H7 (cell line): ENCODE results near the gene RPS14. TPM values are rescaled to one million over a fixed set of nuclear protein-coding genes. Genes with fewer than 3 reads are reported as not detected.

ENCODE experiments used
- DNase-seq: peaks from one replicate; pipeline ENCODE4 v3.0.0; 2012
- H3K27me3 ChIP-seq: 2 replicates; pipeline ENCODE4 v1.6.0; 2011; ENCODE audit warnings: mild to moderate bottlenecking, low read length; ENCODE audit not compliant: control insufficient read depth, insufficient read depth
- H3K36me3 ChIP-seq: replicated peaks from 2 replicates; pipeline ENCODE4 v1.5.1; 2011; ENCODE audit warnings: low read length; ENCODE audit not compliant: control insufficient read depth, insufficient read depth
- H3K4me3 ChIP-seq: 2 replicates; pipeline ENCODE4 v1.5.1; 2011; ENCODE audit warnings: low read depth, mild to moderate bottlenecking, control low read depth, low read length, moderate library complexity; ENCODE audit not compliant: insufficient read depth
- total RNA-seq: library from RNA; depleted of rRNA; stranded (reverse); fragments of >200 nt; shearing (Covaris generic); gene quantifications from 2 replicates; pipeline ENCODE4 v1.2.3, GENCODE V29; 2014

The RPS14 gene
- total RNA-seq, 1 experiment from 2014 or later, result 3,255 TPM

GRCh38 chr5:150444770-150445169 is 4.8 kb downstream of the RPS14 start:
- peaks cover 50% of the 10 kb centered on the region for H3K36me3 ChIP-seq

GRCh38 chr5:150443242-150444075 is 6.1 kb downstream of the RPS14 start:
- H3K36me3 ChIP-seq, result peaks cover 48% of the 10 kb centered on the region
- DNase-seq, result no peak
- no peak overlapping the region for H3K4me3 ChIP-seq
- H3K27me3 ChIP-seq, result no peaks in the 10 kb centered on the region

More at GRCh38 chr5:150444770-150445169, 4.8 kb downstream of the RPS14 start:
- no peak for DNase-seq
- no peaks in the 10 kb centered on the region; the same call in 1 of the 2 replicates for H3K27me3 ChIP-seq
- no peak overlapping the region for H3K4me3 ChIP-seq

- no peaks in the 10 kb centered on the region for H3K27me3 ChIP-seq
- no peak for DNase-seq
- H3K36me3 ChIP-seq, result peaks cover 41% of the 10 kb centered on the region
- H3K4me3 ChIP-seq, result no peak overlapping the region
Measured at GRCh38 chr5:150442699-150443080, 6.8 kb downstream of the RPS14 start.

GRCh38 chr5:150441813-150442698 is 7.5 kb downstream of the RPS14 start:
- no peaks in the 10 kb centered on the region for H3K27me3 ChIP-seq
- peaks cover 35% of the 10 kb centered on the region for H3K36me3 ChIP-seq
- no peak overlapping the region for H3K4me3 ChIP-seq
- peak; percentile 69 for DNase-seq

- DNase-seq, result peak; percentile 71
- Histone ChIP-seq H3K4me3 (no peak overlapping the region), H3K36me3 (peaks cover 26% of the 10 kb centered on the region), H3K27me3 (no peaks in the 10 kb centered on the region)
Measured at GRCh38 chr5:150440948-150441812, 8.4 kb downstream of the RPS14 start.

- H3K27me3 ChIP-seq, result no peaks in the 10 kb centered on the region
- peaks cover 6% of the 10 kb centered on the region for H3K36me3 ChIP-seq
- H3K4me3 ChIP-seq, result no peak overlapping the region
- DNase-seq, result peak; percentile 81
Measured at GRCh38 chr5:150438873-150439546, 10.5 kb downstream of the RPS14 start.

GRCh38 chr5:150436141-150436680 is 13.3 kb downstream of the RPS14 start:
- Histone ChIP-seq H3K4me3 (no peak overlapping the region), H3K36me3 (no peaks in the 10 kb centered on the region), H3K27me3 (no peaks in the 10 kb centered on the region)
- DNase-seq, result peak; percentile 90

- Histone ChIP-seq H3K4me3 (no peak overlapping the region), H3K36me3 (no peaks in the 10 kb centered on the region), H3K27me3 (no peaks in the 10 kb centered on the region)
- no peak for DNase-seq
Measured at GRCh38 chr5:150434464-150434863, 15.1 kb downstream of the RPS14 start.

- no peak for DNase-seq
- Histone ChIP-seq H3K36me3 (no peaks in the 10 kb centered on the region), H3K4me3 (no peak overlapping the region), H3K27me3 (no peaks in the 10 kb centered on the region)
Measured at GRCh38 chr5:150431574-150431973, 18.0 kb downstream of the RPS14 start.

GRCh38 chr5:150431048-150431447 is 18.5 kb downstream of the RPS14 start:
- Histone ChIP-seq H3K36me3 (no peaks in the 10 kb centered on the region), H3K4me3 (no peak overlapping the region), H3K27me3 (no peaks in the 10 kb centered on the region)
- DNase-seq, result no peak

- Histone ChIP-seq H3K27me3 (no peaks in the 10 kb centered on the region), H3K36me3 (no peaks in the 10 kb centered on the region), H3K4me3 (no peak overlapping the region)
- DNase-seq, result no peak
Measured at GRCh38 chr5:150429410-150429873, 20.1 kb downstream of the RPS14 start.

- H3K36me3 ChIP-seq, result no peaks in the 10 kb centered on the region
- no peaks in the 10 kb centered on the region for H3K27me3 ChIP-seq
- H3K4me3 ChIP-seq, result no peak overlapping the region
- DNase-seq, result no peak
Measured at GRCh38 chr5:150428978-150429377, 20.6 kb downstream of the RPS14 start.

GRCh38 chr5:150428106-150428876 is 21.2 kb downstream of the RPS14 start:
- DNase-seq, result no peak
- Histone ChIP-seq H3K4me3 (no peak overlapping the region), H3K27me3 (no peaks in the 10 kb centered on the region), H3K36me3 (no peaks in the 10 kb centered on the region)
